ENCODE results near the gene CLN3. TPM values are rescaled to one million over a fixed set of nuclear protein-coding genes. Genes with fewer than 3 reads are reported as not detected.

The CLN3 gene
- total RNA-seq, 4 donors from 2014 or later: 10.6 to 34.5 (median 22.7) TPM

DNA sequence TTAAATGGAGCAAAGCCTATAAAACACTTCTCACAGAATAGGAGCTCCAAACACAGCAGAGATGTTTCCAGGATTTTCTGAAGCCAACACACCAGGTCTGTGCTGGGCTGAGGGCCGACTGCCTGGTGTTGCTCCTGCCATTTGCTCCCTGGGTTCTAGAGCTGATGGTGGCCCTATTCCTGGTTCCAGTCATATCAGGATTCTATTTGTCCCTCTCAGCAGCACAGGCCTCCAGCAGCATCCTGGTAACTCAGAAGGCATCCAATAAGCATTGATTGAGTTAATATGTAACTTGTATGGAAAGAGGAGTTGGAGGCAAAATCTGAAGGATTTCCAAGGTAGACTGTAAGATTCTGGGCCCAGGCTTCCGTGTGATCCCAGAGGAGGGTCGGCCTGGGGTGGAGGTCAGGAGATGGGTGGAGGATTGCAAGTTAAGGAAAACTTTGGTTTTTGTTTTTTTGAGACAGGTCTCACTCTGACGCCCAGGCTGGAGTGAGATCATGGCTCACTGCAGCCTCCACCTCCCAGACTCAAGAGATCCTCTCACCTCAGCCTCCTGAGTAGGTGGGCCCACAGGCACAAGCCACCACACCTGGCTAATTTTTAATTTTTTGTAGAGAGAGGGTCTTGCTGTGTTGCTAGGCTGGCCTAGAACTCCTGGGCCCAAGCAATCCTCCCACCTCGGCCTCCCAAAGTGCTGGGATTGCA lies 41.2 kb upstream of the CLN3 start:
- TF ChIP-seq CTCF (IDR thresholded peaks at IDR 0.05; ENCODE audit: low read depth): no peak

- no peak for TF ChIP-seq CTCF (IDR thresholded peaks at IDR 0.05; ENCODE audit: low read depth)
Measured at GRCh38 chr16:28531777-28532744, 40.2 kb upstream of the CLN3 start.

DNA sequence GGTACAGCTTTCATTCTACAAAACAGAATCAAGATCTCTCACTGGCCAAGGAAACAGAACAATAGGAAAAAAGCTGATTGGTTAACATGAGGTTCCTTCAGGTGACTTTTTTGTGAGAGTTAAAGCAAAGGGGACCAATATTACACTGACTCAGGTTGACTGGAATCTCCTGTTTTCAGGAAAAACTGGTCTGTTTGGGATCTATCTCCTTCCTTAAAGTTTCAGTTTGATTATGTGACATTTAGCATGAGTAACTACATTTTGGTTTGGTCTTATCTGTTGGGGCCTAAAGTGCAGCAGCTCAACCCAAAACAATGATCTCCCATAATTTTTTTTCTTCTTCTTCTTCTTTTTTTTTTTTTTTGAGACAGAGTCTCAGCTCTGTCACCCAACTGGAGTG lies 37.2 kb upstream of the CLN3 start:
- no peak for TF ChIP-seq CTCF (IDR thresholded peaks at IDR 0.05; ENCODE audit: low read depth)

- TF ChIP-seq CTCF (IDR thresholded peaks at IDR 0.05; ENCODE audit: low read depth): no peak
Measured at GRCh38 chr16:28528463-28528867, 36.6 kb upstream of the CLN3 start.

- TF ChIP-seq CTCF (IDR thresholded peaks at IDR 0.05; ENCODE audit: low read depth): no peak
Measured at GRCh38 chr16:28527985-28528384, 36.1 kb upstream of the CLN3 start.

- TF ChIP-seq CTCF (IDR thresholded peaks at IDR 0.05; ENCODE audit: low read depth): no peak
Measured at GRCh38 chr16:28526201-28527099, 34.6 kb upstream of the CLN3 start.

Data from subcutaneous adipose tissue (tissue), 4 donors.